ENCODE measurements around the gene CIC. TPM values are rescaled to one million over a fixed set of nuclear protein-coding genes. Genes with fewer than 3 reads are reported as not detected.

Gene CIC
- total and polyA plus RNA-seq, 9 of the 15 experiments (the other 6 are each of a cell fraction or from before 2014, with no cell fraction given), result 0.07 to 44.7 (median 8.6) TPM

DNA sequence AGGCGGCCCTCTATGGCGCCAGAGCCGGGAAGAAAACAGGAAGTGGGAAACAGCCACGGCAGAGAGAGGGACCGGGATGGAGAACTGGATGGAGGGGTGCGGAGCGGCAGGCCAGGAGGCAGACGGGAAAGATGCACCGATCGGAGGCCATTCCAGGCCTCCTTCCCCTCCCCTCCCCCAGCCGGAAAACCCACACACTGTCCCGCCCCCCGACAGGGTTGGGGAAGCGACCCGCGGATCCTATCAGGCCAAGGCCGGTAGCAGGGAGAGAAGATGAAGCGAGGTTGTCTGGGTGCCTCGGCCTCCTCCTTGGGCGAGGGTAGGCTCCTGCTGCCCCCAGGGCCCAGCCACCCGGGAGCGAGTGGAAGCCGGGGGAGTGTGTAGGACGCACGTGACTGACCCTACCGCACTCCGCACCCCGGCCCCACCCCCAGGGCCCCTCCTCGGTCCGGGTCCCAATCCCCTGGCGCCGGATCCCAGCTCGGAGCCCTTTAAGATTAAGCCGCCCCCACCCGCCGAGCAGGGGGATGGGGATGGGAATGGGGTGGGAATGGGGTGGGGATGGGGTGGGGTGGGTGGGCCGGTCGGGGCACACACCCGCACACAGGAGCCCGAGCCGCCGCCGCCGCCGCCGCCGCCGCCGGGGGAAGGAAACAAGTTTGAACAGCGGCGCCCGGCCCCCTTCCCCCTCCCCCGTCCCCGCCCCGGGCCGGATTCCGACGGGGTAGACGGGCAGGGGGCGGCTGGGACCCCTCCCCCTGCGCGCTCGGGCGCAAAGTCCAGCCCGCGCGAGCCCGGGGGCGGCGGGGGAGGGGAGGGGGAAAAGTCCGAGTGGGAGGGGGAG is 15.6 kb upstream of the CIC start:
- peak; percentile 78 to 87 (median 84) for DNase-seq (ENCODE audit: extremely low read depth in 1 of 4, low spot score in 3 of 4)
- WGBS (ENCODE audit: insufficient coverage, low coverage, missing lambda C conversion rate), result 0% methylated on average over 17 of the region's 71 CpGs
- H3K36me3 ChIP-seq (ENCODE audit: control insufficient read depth, insufficient read depth, low read length), result peaks cover 40% of the 10 kb centered on the region; the same call in 2 of the 3 replicates
- in situ Hi-C loops (cut with MboI) (no loop called here), intact Hi-C loops (cut with micrococcal nuclease) (loop anchor here (2.0 kb wide), 1 partner anchor 15 kb away; the partner anchor contains the start of gene CIC)
- H3K4me1 ChIP-seq (replicated peaks in 1 of 2; ENCODE audit: control insufficient read depth in 2 of 2, insufficient read depth in 2 of 2, low read length in 2 of 2), result peaks cover 19 to 73% of the 10 kb centered on the region in 2 experiments
- peak; percentile 63 for FAIRE-seq
- H3K27ac ChIP-seq (ENCODE audit: extremely low read depth, low read depth, low read length), result peak overlapping the region; percentile 96
- H3K27me3 ChIP-seq (ENCODE audit: control insufficient read depth in 2 of 2, insufficient read depth in 2 of 2, low read length in 2 of 2), result no peaks in the 10 kb centered on the region
- peaks cover 52% of the 10 kb centered on the region for H3K79me2 ChIP-seq (ENCODE audit: control insufficient read depth, insufficient read depth, low read length)
- H2AFZ ChIP-seq (ENCODE audit: low read depth, low read length), result 0 out of 2 replicates have a peak overlapping the region, but pooled peaks have one; percentile 4
- POLR2A ChIA-PET, result interaction anchor here (0.6 kb wide), 1 partner anchor 96 kb away, joined by 3 read pairs; no protein-coding TSS in a partner anchor
- peaks cover 10% of the 10 kb centered on the region; the same call in 1 of the 2 replicates for H4K20me1 ChIP-seq (replicated peaks; ENCODE audit: control insufficient read depth, insufficient read depth, low read length)
- BruUV-seq (replicated peaks), result no TSS peak
- peak overlapping the region; percentile 91 to 95 for H3K9ac ChIP-seq (ENCODE audit: insufficient read depth in 1 of 2, low read depth in 2 of 2, low read length in 2 of 2)
- H3K4me3 ChIP-seq, result peak overlapping the region; percentile 98
- H3K4me2 ChIP-seq (ENCODE audit: insufficient read depth, low read length), result peak overlapping the region; percentile 95
- ATAC-seq, result peak; percentile 50
- CTCF ChIA-PET (ENCODE audit: low intra/inter-chr PET ratio), result no interaction called here
- H3K9me3 ChIP-seq (replicated peaks; ENCODE audit: control insufficient read depth, insufficient read depth, low read depth, low read length), result no peaks in the 10 kb centered on the region
- peaks cover 7% of the 10 kb centered on the region for H3K9me1 ChIP-seq (ENCODE audit: control insufficient read depth, insufficient read depth, low read length)
- TF ChIP-seq SOX6 (IDR thresholded peaks at IDR 0.05), result no peak
- TF ChIP-seq ZNF175 (CRISPR knock-in tag; IDR thresholded peaks at IDR 0.05; ENCODE audit: low read depth), result no peak
- TF ChIP-seq, protein P1, sequence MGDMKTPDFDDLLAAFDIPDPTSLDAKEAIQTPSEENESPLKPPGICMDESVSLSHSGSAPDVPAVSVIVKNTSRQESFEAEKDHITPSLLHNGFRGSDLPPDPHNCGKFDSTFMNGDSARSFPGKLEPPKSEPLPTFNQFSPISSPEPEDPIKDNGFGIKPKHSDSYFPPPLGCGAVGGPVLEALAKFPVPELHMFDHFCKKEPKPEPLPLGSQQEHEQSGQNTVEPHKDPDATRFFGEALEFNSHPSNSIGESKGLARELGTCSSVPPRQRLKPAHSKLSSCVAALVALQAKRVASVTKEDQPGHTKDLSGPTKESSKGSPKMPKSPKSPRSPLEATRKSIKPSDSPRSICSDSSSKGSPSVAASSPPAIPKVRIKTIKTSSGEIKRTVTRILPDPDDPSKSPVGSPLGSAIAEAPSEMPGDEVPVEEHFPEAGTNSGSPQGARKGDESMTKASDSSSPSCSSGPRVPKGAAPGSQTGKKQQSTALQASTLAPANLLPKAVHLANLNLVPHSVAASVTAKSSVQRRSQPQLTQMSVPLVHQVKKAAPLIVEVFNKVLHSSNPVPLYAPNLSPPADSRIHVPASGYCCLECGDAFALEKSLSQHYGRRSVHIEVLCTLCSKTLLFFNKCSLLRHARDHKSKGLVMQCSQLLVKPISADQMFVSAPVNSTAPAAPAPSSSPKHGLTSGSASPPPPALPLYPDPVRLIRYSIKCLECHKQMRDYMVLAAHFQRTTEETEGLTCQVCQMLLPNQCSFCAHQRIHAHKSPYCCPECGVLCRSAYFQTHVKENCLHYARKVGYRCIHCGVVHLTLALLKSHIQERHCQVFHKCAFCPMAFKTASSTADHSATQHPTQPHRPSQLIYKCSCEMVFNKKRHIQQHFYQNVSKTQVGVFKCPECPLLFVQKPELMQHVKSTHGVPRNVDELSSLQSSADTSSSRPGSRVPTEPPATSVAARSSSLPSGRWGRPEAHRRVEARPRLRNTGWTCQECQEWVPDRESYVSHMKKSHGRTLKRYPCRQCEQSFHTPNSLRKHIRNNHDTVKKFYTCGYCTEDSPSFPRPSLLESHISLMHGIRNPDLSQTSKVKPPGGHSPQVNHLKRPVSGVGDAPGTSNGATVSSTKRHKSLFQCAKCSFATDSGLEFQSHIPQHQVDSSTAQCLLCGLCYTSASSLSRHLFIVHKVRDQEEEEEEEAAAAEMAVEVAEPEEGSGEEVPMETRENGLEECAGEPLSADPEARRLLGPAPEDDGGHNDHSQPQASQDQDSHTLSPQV (IDR thresholded peaks at IDR 0.05), result no peak
- TF ChIP-seq SNRNP70 (optimal IDR thresholded peaks at IDR 0.05; ENCODE audit: low read depth, low read length), result no peak
- no peak for TF ChIP-seq ZNF134 (CRISPR knock-in tag; conservative IDR thresholded peaks at IDR 0.05)
- TF ChIP-seq, protein P2, sequence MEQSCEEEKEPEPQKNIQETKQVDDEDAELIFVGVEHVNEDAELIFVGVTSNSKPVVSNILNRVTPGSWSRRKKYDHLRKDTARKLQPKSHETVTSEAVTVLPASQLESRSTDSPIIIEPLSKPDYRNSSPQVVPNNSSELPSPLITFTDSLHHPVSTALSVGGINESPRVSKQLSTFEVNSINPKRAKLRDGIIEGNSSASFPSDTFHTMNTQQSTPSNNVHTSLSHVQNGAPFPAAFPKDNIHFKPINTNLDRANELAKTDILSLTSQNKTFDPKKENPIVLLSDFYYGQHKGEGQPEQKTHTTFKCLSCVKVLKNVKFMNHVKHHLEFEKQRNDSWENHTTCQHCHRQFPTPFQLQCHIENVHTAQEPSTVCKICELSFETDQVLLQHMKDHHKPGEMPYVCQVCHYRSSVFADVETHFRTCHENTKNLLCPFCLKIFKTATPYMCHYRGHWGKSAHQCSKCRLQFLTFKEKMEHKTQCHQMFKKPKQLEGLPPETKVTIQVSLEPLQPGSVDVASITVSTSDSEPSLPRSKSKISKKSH (CRISPR knock-in tag; IDR thresholded peaks at IDR 0.05), result no peak
- TF ChIP-seq, protein P3, sequence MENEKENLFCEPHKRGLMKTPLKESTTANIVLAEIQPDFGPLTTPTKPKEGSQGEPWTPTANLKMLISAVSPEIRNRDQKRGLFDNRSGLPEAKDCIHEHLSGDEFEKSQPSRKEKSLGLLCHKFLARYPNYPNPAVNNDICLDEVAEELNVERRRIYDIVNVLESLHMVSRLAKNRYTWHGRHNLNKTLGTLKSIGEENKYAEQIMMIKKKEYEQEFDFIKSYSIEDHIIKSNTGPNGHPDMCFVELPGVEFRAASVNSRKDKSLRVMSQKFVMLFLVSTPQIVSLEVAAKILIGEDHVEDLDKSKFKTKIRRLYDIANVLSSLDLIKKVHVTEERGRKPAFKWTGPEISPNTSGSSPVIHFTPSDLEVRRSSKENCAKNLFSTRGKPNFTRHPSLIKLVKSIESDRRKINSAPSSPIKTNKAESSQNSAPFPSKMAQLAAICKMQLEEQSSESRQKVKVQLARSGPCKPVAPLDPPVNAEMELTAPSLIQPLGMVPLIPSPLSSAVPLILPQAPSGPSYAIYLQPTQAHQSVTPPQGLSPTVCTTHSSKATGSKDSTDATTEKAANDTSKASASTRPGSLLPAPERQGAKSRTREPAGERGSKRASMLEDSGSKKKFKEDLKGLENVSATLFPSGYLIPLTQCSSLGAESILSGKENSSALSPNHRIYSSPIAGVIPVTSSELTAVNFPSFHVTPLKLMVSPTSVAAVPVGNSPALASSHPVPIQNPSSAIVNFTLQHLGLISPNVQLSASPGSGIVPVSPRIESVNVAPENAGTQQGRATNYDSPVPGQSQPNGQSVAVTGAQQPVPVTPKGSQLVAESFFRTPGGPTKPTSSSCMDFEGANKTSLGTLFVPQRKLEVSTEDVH (IDR thresholded peaks at IDR 0.05; ENCODE audit: low read depth, partially characterized antibody), result no peak
- TF ChIP-seq ZNF584 (CRISPR knock-in tag; IDR thresholded peaks at IDR 0.05; ENCODE audit: low read depth), result no peak
- no peak for TF ChIP-seq NUFIP1 (IDR thresholded peaks at IDR 0.05; ENCODE audit: partially characterized antibody)
- TF ChIP-seq SMARCA4 (IDR thresholded peaks at IDR 0.05), result 0 out of 2 replicates have a peak, but pooled peaks have one; percentile 16
- peak; percentile 40 for TF ChIP-seq CXXC5 (CRISPR knock-in tag; IDR thresholded peaks at IDR 0.05)
- no peak for TF ChIP-seq MAX (CRISPR knock-in tag; IDR thresholded peaks at IDR 0.05)
